NCI-H1105 treated with DMSO at 0.1 percent for 48 hours (cell line): ENCODE measurements around the gene TK1.
"Not testable (repeated sequence)": the region's sequence is repeated elsewhere in the genome, so short reads cannot be mapped to it uniquely, and the experiment has no call there.

Experiments
- DNase-seq: peaks from one replicate; lab custom pipeline; 2025; lab: John Stamatoyannopoulos, UW

The TK1 gene, protein sequence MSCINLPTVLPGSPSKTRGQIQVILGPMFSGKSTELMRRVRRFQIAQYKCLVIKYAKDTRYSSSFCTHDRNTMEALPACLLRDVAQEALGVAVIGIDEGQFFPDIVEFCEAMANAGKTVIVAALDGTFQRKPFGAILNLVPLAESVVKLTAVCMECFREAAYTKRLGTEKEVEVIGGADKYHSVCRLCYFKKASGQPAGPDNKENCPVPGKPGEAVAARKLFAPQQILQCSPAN

DNA sequence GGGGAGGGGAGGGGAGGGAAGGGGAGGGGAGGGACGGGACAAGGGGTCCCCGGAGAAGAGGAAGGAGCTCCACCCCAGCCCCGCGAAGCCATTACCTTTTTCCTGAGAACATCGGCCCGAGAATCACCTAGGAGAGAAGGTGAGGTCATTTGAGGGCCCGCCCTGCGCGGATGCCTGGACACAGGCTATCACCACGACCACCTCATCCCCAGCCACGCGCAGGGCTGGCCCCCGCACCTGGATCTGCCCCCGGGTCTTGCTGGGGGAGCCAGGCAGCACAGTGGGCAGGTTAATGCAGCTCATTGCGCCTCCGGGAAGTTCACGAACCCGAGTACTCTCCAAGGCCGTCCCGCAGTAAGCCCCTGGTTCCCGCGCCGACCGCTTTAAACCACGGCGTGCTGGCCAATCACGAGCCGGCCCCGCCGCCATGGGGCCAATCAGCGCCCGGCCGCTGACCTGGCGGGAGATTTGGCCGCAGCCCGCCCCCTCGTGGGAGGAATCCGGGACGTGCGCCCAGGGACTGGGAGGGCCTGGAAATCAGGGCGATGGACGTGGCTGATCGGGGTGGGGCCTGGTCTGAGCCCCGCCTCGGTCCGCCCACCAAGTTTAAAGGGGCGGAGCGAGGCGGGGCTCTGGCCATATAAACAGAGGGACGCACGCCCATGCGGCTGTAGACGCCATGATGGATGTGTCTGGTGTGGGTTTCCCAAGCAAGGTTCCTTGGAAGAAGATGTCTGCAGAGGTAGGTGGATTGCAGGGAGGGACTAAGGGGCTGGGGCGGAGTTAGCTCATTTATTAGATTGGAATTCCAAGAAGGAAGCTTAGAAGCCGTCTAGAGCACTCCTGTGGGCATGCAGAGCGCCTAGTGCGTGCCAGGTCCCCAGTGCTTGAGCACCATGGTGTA is at the start of gene TK1, which contains the start of gene AFMID:
TSS of gene TK1 (minus strand) at position 361 of the 904 bp plus-strand sequence. CDS start at position 303, 58 bp downstream.
TSS of gene AFMID (plus strand) at position 671 of the 904 bp plus-strand sequence. CDS start at position 680, 9 bp downstream.
- DNase-seq = peak; percentile 91

DNA sequence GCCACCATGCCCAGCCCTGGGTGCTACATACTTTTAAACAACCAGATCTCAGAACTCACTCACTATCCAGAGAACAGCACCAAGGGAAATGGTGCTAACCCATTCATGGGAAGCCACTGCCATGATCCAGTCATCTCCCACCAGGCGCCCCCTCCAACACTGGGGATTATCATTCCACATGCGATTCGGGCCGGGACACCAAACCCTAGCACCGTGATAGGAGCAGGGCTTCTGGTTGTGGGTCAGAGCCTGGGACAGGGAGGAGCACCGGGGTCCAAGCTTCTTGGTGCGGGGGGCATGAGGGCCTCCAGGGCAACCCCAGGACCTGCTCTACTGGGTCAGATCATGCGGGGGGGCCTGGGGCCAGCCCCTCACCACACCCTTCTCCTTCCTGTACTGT is 49.0 kb upstream of the TK1 start:
- no peak for DNase-seq

DNA sequence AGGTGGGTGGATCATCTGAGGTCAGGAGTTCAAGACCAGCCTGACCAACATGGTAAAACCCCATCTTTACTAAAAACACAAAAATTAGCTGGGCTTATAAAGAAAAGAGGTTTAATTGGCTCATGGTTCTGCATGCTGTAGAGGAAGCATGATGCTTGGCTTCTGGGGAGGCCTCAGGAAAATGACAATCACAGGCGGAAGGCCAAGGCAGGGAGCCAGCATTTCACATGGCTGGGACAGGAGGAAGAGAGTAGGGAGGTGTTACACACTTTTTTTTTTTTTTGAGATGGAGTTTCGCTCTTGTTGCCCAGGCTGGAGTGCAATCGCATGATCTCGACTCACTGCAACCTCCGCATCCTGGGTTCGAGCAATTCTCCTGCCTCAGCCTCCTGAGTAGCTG is 48.2 kb upstream of the TK1 start:
- not testable (repeated sequence) for DNase-seq

DNA sequence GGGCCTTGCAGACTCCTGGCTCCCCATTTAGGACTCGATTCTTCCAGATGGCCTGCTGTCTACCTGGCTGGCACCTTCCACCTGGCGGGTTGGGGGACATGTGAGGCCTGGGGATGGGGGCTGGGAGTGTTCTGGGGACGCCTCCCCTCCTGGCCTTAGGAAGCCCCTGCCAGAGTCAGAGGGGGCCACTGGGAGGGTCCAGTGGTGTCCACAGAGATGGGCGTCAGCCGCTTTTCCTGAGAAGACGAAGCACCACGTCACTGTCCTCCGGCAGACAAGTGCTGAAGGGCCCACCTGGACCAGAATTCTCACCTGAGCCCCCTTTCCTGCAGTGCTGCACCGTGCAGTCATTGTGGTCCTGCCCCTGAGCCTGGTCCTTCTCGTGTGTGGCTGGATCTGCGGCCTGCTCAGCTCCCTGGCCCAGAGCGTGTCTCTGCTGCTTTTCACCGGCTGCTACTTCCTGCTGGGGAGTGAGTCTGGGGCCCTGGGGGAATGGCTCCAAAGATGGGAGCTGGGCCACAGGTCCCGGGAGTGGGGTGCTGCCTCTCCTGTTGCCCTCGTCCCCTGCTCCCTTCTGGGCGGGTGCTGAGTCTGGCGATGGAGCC is 47.5 kb upstream of the TK1 start:
- DNase-seq = no peak

DNA sequence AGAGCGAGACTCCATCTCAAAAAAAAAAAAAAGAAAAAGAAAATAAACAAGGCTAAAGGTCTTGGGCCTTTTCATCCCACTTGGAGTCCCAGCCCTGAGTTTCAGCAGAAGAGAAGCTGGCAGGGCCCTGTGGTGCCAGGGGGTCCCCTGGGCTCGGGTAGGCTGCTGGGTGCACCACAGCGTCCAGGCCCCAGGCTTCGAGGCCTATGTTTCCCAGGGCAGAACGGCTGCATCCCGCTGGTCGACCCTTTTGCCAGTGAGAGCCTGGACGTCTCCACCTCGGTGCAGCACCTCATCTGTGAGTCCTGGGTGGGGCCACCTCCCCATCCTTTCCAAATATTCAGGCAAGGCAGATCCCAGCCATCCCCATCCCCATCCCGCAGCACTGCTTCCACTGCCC is 46.8 kb upstream of the TK1 start:
- DNase-seq = no peak

DNA sequence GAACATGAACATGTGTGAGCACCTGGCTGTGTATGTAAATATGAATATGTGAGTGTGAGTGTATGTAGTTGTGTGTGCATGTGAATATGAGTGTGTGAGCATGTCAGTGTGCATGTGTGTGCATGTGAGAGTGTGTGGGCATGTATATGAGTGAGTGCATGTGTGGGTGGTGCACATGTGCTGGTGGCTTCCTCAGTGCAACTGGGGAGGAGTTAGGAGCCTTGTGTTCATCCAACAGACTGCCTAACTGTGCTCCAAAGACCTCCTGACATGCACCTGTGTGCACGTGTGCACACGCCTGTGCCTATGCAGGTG is 46.0 kb upstream of the TK1 start:
- DNase-seq = no peak

DNA sequence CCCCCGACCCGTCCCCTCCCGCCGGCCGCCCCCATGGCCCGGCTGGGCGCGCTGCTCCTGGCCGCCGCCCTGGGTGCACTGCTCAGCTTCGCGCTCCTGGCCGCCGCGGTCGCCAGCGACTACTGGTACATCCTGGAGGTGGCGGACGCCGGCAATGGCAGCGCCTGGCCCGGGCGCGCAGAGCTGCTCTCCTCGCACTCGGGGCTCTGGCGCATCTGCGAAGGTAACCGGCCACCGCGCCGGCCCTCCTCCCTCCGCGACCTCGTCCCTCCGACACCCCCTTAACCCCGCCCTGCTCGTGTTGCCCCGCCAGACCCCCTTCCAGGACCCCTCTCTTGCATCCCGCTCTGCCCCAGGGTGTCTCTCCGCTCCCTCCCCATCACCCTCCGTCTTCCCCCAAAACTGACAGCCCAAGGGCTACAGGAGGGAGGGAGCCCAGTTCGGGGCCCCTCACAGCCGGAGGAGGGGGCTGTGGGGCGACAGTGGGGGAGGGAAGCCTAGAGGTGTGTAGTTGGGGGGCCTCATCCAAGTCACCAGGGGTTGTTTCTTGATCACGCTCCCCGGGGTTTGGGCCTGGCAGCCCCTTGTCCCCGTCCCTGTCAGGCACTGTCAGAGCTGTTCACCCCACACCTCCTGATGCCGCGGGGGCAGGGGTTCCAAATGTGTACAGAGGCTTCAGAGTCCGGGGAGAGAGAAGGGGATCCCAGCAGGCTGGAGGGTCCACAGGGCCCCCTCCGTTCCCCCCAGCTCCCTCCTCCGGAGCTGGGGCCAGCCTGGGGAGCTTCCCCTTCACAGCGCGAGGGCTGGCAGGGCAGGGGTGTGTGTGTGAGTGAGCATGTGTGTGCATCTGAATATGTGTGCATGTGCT is 45.4 kb upstream of the TK1 start:
- DNase-seq = no peak

DNA sequence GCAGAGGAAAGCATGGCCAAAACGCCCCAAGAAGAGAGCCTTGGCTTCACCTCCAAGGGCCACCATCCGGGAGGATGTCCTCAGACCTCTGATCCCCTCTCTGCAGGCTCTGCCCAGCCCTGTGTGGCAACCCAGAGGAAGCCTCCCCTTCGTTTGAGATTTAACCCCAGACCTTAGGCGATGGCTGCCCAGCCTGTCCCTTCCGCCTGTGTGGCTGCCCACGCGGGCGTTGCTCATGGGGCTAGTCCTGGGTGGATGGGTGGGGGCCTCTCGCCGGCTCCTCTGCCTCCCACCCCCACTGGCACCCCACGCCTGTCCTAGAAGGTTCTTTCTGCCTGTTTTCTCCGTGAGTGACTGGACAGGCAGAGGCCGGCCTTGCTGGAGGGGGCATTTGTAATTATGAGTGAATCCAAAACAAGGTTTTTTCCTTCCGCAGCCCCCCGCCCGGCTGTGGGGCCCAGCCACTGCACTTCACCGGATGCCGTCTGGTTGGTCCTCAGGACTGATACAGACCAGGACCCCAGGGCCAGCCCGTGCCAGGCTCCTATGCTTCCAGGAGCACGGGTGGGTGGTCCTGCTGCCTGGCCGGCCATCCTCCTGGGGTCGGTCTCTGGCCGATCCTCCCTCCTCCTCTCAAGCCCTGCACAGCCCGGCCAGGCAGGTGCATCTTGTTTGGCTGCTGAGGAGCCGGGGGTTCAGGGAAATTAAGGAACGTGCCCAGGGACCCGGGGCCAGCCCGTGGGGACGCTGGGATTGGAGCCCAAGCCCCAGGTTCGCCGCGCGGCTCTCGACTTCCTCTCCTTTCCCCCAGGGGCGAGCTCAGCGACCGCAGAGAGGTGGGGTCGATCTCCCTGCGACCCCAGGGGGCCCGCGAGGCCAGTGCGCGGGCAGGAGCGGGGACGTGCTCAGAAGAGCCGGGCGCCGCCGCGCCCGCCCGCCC is 44.4 kb upstream of the TK1 start, which contains the start of gene TMEM235:
TSS of gene TMEM235 (plus strand) at position 636 of the 940 bp plus-strand sequence. CDS start 393 bp downstream, outside the sequence.
- DNase-seq = no peak

DNA sequence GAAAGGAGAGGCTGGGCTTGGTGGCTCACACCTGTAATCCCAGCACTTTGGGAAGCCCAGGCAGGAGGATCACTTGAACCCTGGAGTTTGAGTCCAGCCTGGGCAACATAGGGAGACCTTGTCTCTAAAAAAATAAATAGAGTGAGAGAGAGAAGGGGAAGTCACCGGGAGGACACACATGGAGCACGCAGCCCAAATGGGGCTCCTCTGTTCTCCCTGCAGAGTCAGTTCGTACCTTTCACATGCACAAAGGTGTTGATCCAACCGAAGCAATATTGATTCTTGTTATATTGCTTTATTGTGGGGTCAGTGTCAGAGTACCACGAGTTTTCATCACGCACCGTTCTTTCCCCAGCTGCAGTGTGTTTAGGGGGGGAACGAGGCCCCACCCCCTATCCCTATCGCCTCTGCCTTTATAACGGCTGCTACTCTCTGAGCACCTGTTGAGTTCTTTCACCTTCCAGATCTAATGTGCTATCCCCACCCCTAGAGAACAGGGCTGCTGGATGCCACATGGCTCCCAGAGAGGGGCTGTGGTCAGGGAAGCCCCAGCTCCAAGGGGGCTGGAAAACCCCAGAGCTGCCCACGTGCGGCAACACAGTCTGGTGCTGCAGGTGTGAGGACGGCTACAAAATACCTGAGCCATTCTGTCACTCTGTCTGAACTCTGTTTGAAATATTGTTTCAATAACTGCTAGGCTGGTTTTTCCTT is 43.6 kb upstream of the TK1 start:
- DNase-seq = no peak

DNA sequence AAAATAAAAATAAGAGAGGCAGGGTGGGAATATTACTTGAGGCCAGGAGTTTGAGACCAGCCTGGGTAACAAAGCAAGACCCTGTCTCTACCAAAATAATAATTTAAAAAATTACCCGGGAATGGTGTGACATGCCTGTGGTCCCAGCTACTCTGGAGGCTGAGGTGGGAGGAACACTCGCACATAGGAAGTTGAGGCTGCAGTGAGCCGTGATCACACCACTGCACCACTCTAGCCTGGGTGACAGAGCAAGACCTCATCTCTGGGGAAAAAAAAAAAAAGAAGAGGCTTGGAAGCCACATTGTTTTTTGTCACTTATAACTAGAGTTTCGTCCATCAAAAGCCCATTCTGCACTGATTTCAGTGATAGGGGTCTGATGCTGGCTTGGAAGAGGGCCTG is 41.3 kb upstream of the TK1 start:
- DNase-seq = no peak

DNA sequence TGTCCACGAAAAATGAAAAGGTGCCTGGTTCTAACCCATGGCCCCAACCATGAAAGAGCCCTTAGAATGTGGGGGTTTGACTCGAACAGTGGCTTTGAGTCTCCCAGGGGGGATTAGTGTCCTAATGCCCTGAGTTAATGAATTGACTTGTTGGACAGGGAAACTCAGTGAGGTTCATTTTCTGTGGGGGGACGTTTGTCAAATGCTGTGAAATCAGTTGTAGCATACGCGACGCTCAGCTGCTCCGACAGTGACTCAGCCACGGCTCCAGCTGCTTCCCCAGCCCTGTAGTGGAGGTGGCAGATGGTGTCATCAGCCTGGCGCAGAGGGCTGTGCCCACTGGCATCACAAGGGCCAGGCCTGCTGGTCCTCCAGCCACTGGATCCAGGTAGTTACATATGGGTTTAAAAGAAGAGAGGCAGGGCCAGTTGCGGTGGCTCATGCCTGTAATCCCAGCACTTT is 40.6 kb upstream of the TK1 start:
- no peak for DNase-seq

DNA sequence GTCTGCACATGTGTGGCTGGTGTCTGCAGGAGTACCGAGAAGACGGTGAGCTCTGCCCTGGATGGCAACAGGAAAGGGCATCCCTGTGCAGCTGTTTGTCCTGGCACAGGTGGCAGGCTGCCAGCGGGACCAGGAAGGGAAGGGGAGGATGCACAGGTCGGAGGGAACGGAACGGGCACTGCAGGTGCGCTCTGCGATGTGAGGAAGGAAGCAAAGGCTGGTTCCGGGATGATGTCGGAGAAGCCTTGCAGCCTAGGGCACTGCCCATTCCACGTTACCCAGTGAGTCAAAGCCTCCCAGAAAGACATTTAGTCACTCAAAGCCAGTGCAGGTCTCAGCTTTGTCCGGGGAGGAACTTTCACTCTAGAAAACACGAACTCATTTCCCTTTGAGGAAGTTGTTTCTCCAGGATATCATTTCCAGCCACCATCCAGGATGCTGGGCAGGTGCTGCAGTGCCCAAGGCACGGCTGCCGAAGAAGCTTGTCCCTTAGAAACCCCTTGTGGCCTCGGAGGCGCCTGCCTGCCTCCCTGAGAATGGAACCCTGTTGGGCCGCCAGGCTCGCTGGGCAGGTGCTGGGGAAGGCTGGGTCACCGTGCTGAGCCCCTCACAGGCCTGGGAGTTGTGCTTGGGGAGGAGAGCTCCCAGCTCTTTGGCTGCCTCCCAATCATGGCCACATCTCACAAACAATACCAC is 40.1 kb upstream of the TK1 start:
- peak; percentile 28 for DNase-seq

DNA sequence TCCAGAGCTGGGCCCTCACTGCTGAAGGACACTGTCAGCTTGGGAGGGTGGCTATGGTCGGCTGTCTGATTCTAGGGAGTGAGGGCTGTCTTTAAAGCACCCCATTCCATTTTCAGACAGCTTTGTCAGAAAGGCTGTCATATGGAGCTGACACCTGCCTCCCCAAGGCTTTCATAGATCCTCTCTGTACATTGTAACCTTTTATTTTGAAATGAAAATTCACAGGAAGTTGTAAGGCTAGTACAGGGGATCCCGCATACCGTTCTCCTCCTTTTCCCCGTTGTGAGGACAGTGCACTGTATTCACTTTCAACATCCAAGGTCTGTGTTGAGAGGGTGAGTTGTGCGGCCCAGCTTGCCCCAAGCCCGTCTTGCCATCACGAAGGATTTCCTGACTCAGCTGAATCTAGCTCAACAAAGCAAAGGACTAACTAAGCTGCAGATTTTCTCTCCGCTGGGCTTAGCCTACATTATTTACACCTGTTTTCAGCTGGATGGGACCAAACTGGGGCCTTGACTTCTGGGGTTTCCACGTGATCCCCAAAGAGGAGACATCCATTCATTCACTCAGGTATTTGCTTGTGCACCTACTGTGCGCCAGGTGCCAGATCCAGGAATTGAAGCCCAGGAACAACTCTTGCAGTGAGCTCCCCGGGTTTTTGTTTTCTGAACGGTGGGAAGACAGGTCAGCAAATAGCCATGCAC is 39.4 kb upstream of the TK1 start:
- no peak for DNase-seq

DNA sequence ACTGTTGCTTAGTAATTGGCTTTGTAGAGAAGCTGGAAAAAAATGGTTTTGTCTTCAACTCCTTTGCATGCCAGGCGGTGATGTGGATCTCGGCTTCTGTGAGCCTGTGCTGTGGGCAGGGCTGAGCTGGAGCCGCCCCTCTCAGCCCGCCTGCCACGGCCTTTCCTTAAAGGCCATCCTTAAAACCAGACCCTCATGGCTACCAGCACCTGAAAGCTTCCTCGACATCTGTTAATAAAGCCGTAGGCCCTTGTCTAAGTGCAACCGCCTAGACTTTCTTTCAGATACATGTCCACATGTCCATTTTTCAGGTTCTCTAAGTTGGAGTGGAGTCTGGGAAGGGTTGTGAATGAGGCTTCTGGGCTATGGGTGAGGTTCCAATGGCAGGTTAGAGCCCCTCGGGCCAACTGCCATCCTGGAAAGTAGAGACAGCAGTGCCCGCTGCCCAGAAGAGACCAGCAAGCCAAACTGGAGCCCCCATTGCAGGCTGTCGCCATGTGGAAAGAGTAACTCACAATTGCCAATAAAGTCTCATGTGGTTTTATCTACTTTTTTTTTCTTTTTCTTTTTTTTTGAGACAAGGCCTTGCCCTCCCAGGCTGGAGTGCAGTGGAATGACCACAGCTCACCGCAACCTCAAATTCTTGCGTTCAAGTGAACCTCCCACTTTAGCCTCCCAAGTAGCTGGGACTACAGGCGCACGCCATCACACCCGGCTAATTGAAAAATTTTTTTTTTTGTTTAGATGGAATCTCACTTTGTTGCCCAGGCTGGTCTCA is 38.4 kb upstream of the TK1 start:
- no peak for DNase-seq

DNA sequence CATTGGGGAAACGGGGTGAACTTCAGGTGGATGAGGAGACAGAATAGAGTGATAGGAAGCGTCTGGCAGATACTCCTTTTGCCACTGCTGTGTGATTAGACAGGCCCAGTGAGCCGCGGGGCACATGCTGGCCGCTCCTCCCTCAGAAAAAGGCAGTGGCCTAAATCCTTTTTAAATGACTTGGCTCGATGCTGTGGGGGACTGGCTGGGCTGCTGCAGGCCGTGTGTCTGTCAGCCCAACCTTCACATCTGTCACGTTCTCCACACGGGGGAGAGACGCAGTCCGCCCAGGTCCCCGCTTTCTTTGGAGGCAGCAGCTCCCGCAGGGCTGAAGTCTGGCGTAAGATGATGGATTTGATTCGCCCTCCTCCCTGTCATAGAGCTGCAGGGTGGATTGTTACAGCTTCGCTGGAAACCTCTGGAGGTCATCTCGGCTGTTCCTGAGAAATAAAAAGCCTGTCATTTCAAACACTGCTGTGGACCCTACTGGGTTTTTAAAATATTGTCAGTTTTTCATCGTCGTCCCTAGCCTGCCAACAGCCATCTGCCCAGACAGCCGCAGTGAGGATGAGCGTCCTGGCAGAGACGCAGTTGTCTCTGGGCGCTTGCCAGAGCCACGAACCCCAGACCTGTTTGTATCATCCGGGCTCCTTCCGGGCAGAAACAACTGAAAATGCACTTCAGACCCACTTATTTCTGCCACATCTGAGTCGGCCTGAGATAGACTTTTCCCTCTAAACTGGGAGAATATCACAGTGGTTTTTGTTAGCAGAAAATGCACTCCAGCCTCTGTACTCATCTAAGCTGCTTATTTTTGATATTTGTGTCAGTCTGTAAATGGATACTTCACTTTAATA is 37.6 kb upstream of the TK1 start:
- no peak for DNase-seq

DNA sequence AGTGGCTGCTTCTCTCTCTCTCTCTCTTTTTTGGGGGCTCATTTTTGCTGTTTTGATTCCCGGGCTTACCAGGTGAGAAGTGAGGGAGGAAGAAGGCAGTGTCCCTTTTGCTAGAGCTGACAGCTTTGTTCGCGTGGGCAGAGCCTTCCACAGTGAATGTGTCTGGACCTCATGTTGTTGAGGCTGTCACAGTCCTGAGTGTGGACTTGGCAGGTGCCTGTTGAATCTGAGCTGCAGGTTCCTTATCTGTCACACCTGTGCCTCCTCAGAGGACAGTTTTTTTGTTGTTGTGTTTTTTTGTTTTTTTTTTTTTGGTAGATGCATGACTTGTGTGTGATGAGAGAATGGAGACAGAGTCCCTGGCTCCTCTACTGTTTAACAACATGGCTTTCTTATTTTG is 36.9 kb upstream of the TK1 start:
- no peak for DNase-seq

DNA sequence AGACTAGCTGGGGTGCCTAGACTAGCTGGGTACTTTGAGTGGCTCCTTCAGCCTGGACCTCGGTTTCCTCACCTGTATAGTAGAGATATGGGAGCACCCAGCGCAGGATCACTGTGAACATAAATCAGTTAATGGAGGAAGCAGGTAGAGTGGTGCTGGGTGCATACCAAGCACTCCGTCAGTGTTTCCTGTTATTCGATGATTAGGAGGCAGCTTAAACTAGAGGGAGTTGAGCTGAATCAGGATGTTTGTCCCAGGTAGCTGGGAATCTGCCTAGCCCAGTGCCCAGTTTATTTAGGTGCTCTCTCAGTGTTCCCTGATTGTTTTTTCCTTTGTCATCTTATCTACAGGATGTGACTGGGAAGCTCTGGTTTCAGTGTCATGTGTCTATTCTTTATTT is 36.2 kb upstream of the TK1 start:
- DNase-seq = no peak
